ENCODE results near the gene NOA1.

The NOA1 gene

GRCh38 chr4:56977321-56978012 is at the start of gene NOA1:
TSS of gene NOA1 (minus strand) at chr4:56977606. CDS start at chr4:56977585, 21 bp downstream.
- Histone ChIP-seq H3K9ac (ENCODE audit: low read length) (peak within 1 kb of the TSS; percentile 44), H3K9me3 (ENCODE audit: low read length) (peaks cover 6% of the 10 kb centered on the region), H3K27me3 (ENCODE audit: control insufficient read depth in 1 of 2, insufficient read depth in 2 of 2, low read length in 2 of 2) (no peaks in the 10 kb centered on the region), H3K36me3 (ENCODE audit: insufficient read depth, low read length) (peaks cover 18% of the 10 kb centered on the region), H3K4me3 (ENCODE audit: low read depth in 1 of 2, low read length in 2 of 2) (peak within 1 kb of the TSS; percentile 98 to 99), H3K27ac (ENCODE audit: low read depth, low read length) (peak within 1 kb of the TSS; percentile 90), H3K4me1 (ENCODE audit: insufficient read depth, low read length) (peaks cover 27% of the 10 kb centered on the region)

- Histone ChIP-seq H3K9ac (ENCODE audit: low read length) (no peak overlapping the region), H3K27me3 (ENCODE audit: control insufficient read depth in 1 of 2, insufficient read depth in 2 of 2, low read length in 2 of 2) (no peaks in the 10 kb centered on the region), H3K27ac (ENCODE audit: low read depth, low read length) (no peak overlapping the region), H3K36me3 (ENCODE audit: insufficient read depth, low read length) (peaks cover 56% of the 10 kb centered on the region), H3K4me3 (ENCODE audit: low read depth in 1 of 2, low read length in 2 of 2) (no peak overlapping the region), H3K9me3 (ENCODE audit: low read length) (no peaks in the 10 kb centered on the region), H3K4me1 (ENCODE audit: insufficient read depth, low read length) (no peaks in the 10 kb centered on the region)
Measured at GRCh38 chr4:57023104-57023503, 45.7 kb upstream of the NOA1 start.

- Histone ChIP-seq H3K27me3 (ENCODE audit: control insufficient read depth in 1 of 2, insufficient read depth in 2 of 2, low read length in 2 of 2) (no peaks in the 10 kb centered on the region), H3K27ac (ENCODE audit: low read depth, low read length) (no peak overlapping the region), H3K36me3 (ENCODE audit: insufficient read depth, low read length) (peaks cover 67% of the 10 kb centered on the region), H3K9ac (ENCODE audit: low read length) (no peak overlapping the region), H3K9me3 (ENCODE audit: low read length) (no peaks in the 10 kb centered on the region), H3K4me3 (ENCODE audit: low read depth in 1 of 2, low read length in 2 of 2) (no peak overlapping the region), H3K4me1 (ENCODE audit: insufficient read depth, low read length) (no peaks in the 10 kb centered on the region)
Measured at GRCh38 chr4:57020467-57021101, 43.2 kb upstream of the NOA1 start.

GRCh38 chr4:57018980-57019379 is 41.6 kb upstream of the NOA1 start:
- Histone ChIP-seq H3K9ac (ENCODE audit: low read length) (no peak overlapping the region), H3K4me1 (ENCODE audit: insufficient read depth, low read length) (no peaks in the 10 kb centered on the region), H3K36me3 (ENCODE audit: insufficient read depth, low read length) (peaks cover 58% of the 10 kb centered on the region), H3K9me3 (ENCODE audit: low read length) (no peaks in the 10 kb centered on the region), H3K4me3 (ENCODE audit: low read depth in 1 of 2, low read length in 2 of 2) (no peak overlapping the region), H3K27ac (ENCODE audit: low read depth, low read length) (no peak overlapping the region), H3K27me3 (ENCODE audit: control insufficient read depth in 1 of 2, insufficient read depth in 2 of 2, low read length in 2 of 2) (no peaks in the 10 kb centered on the region)

GRCh38 chr4:57013543-57014120 is 36.2 kb upstream of the NOA1 start:
- Histone ChIP-seq H3K4me3 (ENCODE audit: low read depth in 1 of 2, low read length in 2 of 2) (no peak overlapping the region), H3K9me3 (ENCODE audit: low read length) (no peaks in the 10 kb centered on the region), H3K36me3 (ENCODE audit: insufficient read depth, low read length) (peaks cover 55% of the 10 kb centered on the region), H3K27ac (ENCODE audit: low read depth, low read length) (no peak overlapping the region), H3K4me1 (ENCODE audit: insufficient read depth, low read length) (no peaks in the 10 kb centered on the region), H3K27me3 (ENCODE audit: control insufficient read depth in 1 of 2, insufficient read depth in 2 of 2, low read length in 2 of 2) (no peaks in the 10 kb centered on the region), H3K9ac (ENCODE audit: low read length) (no peak overlapping the region)

- H3K9ac ChIP-seq (ENCODE audit: low read length) = no peak overlapping the region
- H3K36me3 ChIP-seq (ENCODE audit: insufficient read depth, low read length) = peaks cover 32% of the 10 kb centered on the region
- no peak overlapping the region for H3K4me3 ChIP-seq (ENCODE audit: low read depth in 1 of 2, low read length in 2 of 2)
- H3K9me3 ChIP-seq (ENCODE audit: low read length) = no peaks in the 10 kb centered on the region
- H3K4me1 ChIP-seq (ENCODE audit: insufficient read depth, low read length) = peaks cover 11% of the 10 kb centered on the region
- H3K27ac ChIP-seq (ENCODE audit: low read depth, low read length) = no peak overlapping the region
- H3K27me3 ChIP-seq (ENCODE audit: control insufficient read depth in 1 of 2, insufficient read depth in 2 of 2, low read length in 2 of 2) = no peaks in the 10 kb centered on the region
Measured at GRCh38 chr4:56999751-57000150, 22.3 kb upstream of the NOA1 start.

- Histone ChIP-seq H3K27ac (ENCODE audit: low read depth, low read length) (peak overlapping the region; percentile 59), H3K4me3 (ENCODE audit: low read depth in 1 of 2, low read length in 2 of 2) (no peak overlapping the region), H3K36me3 (ENCODE audit: insufficient read depth, low read length) (peaks cover 38% of the 10 kb centered on the region), H3K4me1 (ENCODE audit: insufficient read depth, low read length) (peaks cover 11% of the 10 kb centered on the region), H3K9me3 (ENCODE audit: low read length) (no peaks in the 10 kb centered on the region), H3K27me3 (ENCODE audit: control insufficient read depth in 1 of 2, insufficient read depth in 2 of 2, low read length in 2 of 2) (no peaks in the 10 kb centered on the region), H3K9ac (ENCODE audit: low read length) (no peak overlapping the region)
Measured at GRCh38 chr4:56995525-56995924, 18.1 kb upstream of the NOA1 start.

GRCh38 chr4:56990109-56990905 is 12.9 kb upstream of the NOA1 start:
- no peak overlapping the region for H3K9ac ChIP-seq (ENCODE audit: low read length)
- H3K9me3 ChIP-seq (ENCODE audit: low read length) = no peaks in the 10 kb centered on the region
- no peak overlapping the region for H3K4me3 ChIP-seq (ENCODE audit: low read depth in 1 of 2, low read length in 2 of 2)
- no peak overlapping the region for H3K27ac ChIP-seq (ENCODE audit: low read depth, low read length)
- no peaks in the 10 kb centered on the region for H3K27me3 ChIP-seq (ENCODE audit: control insufficient read depth in 1 of 2, insufficient read depth in 2 of 2, low read length in 2 of 2)
- H3K4me1 ChIP-seq (ENCODE audit: insufficient read depth, low read length) = peaks cover 5% of the 10 kb centered on the region
- H3K36me3 ChIP-seq (ENCODE audit: insufficient read depth, low read length) = peaks cover 47% of the 10 kb centered on the region

GRCh38 chr4:56986952-56987351 is 9.5 kb upstream of the NOA1 start:
- H3K27me3 ChIP-seq (ENCODE audit: control insufficient read depth in 1 of 2, insufficient read depth in 2 of 2, low read length in 2 of 2) = no peaks in the 10 kb centered on the region
- H3K4me1 ChIP-seq (ENCODE audit: insufficient read depth, low read length) = no peaks in the 10 kb centered on the region
- no peak overlapping the region for H3K27ac ChIP-seq (ENCODE audit: low read depth, low read length)
- peaks cover 41% of the 10 kb centered on the region for H3K36me3 ChIP-seq (ENCODE audit: insufficient read depth, low read length)
- no peak overlapping the region for H3K9ac ChIP-seq (ENCODE audit: low read length)
- no peaks in the 10 kb centered on the region for H3K9me3 ChIP-seq (ENCODE audit: low read length)
- no peak overlapping the region for H3K4me3 ChIP-seq (ENCODE audit: low read depth in 1 of 2, low read length in 2 of 2)

- Histone ChIP-seq H3K9me3 (ENCODE audit: low read length) (no peaks in the 10 kb centered on the region), H3K4me1 (ENCODE audit: insufficient read depth, low read length) (no peaks in the 10 kb centered on the region), H3K27me3 (ENCODE audit: control insufficient read depth in 1 of 2, insufficient read depth in 2 of 2, low read length in 2 of 2) (no peaks in the 10 kb centered on the region), H3K9ac (ENCODE audit: low read length) (no peak overlapping the region), H3K4me3 (ENCODE audit: low read depth in 1 of 2, low read length in 2 of 2) (no peak overlapping the region), H3K27ac (ENCODE audit: low read depth, low read length) (no peak overlapping the region), H3K36me3 (ENCODE audit: insufficient read depth, low read length) (peaks cover 39% of the 10 kb centered on the region)
Measured at GRCh38 chr4:56986192-56986591, 8.8 kb upstream of the NOA1 start.

- Histone ChIP-seq H3K4me3 (ENCODE audit: low read depth in 1 of 2, low read length in 2 of 2) (no peak overlapping the region), H3K27ac (ENCODE audit: low read depth, low read length) (no peak overlapping the region), H3K9ac (ENCODE audit: low read length) (no peak overlapping the region), H3K9me3 (ENCODE audit: low read length) (no peaks in the 10 kb centered on the region), H3K27me3 (ENCODE audit: control insufficient read depth in 1 of 2, insufficient read depth in 2 of 2, low read length in 2 of 2) (no peaks in the 10 kb centered on the region), H3K36me3 (ENCODE audit: insufficient read depth, low read length) (peaks cover 9% of the 10 kb centered on the region), H3K4me1 (ENCODE audit: insufficient read depth, low read length) (peaks cover 16% of the 10 kb centered on the region)
Measured at GRCh38 chr4:56981795-56982201, 4.4 kb upstream of the NOA1 start.
